HG02840 (cell line): ENCODE measurements around the gene ARHGDIB.

Experiments used
- ATAC-seq: cut with Tn5 transposase; IDR thresholded peaks from one replicate; pipeline ENCODE4 v1.9.1; 2021; ENCODE audit warnings: mild to moderate bottlenecking, moderate library complexity, moderate number of reproducible peaks; ENCODE audit not compliant: unreplicated experiment, low FRiP score

Gene ARHGDIB

GRCh38 chr12:14936224-14936861 lies 25.1 kb downstream of the ARHGDIB start:
- no peak for ATAC-seq

DNA sequence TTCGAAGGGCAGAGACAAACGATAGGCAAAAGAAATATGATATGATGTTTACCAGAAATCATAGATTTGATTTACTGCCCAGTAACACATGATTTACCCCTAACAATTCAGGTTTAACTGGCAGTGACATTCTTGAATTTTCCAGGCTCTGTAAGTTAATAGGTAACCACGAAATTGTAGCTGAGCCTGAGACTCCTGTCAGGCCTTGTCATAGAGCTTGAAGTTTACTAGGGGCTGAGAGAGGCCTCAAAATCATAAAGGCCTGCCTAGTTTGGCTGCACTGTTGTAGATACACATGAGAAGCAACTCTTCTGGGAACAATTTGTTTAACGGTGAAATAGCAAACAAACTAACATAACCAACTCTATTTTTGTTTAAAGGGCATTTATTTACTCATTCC lies 26.4 kb downstream of the ARHGDIB start:
- ATAC-seq, result no peak

DNA sequence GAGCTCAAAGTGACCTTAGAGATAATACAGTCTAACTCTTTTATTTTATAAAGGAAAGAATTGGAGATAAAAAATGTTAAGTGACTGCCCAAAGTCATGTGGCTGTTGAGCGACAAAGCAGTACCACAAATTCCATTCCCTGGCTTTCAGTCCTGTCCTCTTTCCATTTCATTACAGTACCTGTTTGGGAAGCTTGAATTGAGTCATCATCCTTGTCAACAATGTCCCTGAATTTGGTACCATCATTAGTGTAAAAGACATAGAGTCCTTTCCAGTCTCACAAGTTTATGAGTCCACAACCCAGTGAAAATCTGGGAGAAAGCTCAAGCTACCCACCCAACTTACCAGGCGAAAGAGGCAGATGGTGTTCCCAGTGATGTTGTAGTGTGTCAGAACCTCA lies 26.9 kb downstream of the ARHGDIB start:
- ATAC-seq, result no peak

- ATAC-seq, result no peak
Observed at GRCh38 chr12:14931791-14932560, 29.4 kb downstream of the ARHGDIB start.

DNA sequence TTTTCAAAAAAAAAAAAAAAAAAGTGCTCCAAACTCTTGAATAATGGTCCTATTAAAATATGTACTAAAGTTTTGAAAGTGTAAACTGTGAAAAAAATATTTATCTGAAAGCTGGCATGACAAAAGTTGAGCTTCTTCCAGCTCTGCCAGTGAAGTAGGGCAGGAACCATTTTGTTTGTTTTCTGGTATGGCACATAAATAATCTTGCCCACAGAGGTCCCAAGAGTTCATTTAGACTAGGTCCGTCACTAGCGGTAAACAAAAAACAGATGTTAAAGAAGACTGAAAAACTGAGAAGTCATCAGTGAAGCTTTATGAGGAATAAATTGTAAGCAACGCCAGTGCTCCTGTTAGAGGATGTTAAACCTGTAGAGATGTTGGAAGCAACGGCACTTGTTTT lies 30.0 kb downstream of the ARHGDIB start:
- no peak for ATAC-seq

GRCh38 chr12:14930299-14930698 lies 31.1 kb downstream of the ARHGDIB start:
- ATAC-seq, result no peak

DNA sequence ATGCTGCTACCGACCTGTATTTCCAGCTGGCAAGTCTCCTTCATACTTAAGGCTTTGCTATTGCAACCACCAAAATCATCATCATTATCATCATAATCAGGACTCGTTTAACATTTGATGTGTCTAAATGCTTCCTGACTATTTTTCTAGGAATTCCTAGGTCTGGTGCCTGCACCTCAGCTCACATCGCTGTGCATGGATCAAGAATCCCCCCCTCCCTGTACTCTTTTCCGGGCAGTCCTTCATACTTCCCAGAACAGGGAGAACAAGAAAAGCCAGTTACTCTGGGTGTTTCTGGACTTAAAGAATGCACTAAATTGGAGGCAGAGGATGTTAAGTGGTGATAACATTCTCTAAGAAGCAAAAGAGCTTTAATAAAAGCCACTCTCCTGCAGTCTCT lies 32.5 kb downstream of the ARHGDIB start:
- ATAC-seq, result no peak

DNA sequence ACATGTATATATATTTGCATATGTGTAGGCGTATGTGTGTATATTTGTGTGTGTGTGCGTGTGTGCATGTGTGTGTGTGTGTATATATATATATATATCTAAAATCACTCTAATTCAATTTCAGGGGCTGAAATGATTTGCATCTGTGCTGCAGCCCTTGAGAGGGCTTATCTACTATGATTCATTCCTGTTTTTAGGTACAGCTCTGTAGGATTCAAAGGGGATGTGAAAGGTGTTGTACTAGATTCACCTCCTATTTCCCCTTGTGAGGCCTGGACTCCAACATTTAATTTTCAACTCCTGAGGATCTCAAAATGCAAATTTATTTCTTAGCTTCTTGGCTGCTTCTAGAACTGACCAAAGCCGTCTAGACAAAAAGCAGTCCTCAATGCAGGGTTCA lies 34.1 kb downstream of the ARHGDIB start:
- no peak for ATAC-seq

GRCh38 chr12:14924541-14924940 lies 36.9 kb downstream of the ARHGDIB start:
- ATAC-seq, result no peak

DNA sequence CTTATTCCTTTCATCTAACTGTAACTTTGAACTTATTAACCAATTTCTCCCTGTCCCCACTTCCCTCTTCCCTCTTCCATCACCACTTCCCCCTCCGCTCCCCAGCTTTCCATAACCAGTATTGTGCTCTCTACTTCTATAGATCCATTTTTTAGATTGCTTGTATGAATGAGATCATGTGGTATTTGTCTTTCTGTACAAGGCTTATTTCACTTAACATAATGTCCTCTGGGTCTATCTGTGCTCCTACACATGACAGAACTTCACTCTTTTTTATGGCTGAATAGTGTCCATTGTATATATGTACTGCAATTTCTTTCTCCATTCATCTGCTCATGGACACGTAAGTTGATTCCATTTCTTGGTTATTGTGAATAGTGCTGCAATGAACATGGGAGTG lies 37.5 kb downstream of the ARHGDIB start:
- ATAC-seq, result no peak

DNA sequence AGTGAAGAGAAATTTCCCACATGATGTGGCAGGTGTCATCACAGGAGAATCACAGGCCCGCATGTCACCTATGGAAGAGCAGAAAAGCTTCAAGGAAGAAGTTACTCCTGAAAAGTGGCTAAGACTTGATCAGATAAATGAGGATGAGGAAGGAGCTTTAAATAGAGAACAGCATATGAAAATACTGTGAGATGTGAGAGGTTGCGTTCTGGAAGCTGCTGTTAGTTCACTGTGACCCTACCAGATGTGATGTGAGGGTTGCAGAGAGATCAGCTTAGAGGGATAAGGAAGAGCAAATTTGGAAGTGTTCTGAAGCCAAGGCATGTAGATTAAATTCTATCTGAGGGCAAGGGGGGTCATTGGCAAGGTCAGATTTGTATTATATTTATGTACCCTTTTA lies 40.2 kb downstream of the ARHGDIB start:
- no peak for ATAC-seq

DNA sequence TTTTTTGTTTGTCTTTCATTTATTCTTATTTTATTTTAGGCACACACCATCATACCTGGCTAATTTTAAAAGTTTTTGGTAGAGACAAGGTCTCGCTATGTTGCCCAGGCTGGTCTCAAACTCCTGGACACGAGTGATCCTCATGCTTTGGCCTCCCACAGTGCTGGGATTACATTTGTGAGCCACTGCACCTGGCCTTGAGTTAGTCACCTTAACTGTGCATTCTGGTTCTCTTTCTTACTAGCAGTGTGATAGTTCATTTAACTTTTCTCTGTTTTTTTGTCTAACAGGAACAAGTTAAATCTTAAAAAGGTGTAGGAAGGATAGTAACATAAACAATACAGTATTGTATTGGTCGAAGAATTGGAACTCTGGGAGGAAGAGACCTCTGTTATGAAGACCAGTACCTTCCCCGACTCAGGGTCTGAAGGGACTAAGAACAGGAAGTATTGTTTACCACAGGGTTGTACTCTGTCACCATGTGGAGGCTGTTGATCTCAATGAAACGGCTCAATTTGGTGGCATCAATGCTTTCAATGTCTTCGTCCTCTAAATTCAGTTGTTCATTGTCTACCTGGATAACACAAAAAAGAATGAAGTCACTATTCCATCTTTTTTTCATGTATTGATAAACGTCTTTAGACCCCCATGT lies 40.8 kb downstream of the ARHGDIB start:
- no peak for ATAC-seq

DNA sequence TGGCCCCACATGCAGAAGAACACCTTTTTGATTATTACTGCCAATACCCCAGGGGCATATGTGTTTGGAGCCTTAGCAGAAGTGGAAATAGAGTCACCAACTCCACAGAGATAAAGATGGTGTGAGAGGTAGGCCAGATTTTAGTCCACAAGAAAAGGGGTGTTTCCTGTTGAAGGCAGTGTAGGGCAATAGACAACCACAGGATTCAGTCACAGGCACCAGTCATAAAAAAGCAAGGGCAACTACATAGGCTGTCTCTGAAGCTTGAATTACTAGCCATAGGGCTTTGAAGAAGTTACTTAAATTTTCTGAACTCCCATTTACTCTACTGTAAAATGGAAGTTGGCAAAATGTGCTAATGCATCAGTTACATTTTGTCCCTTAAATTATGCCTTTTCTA lies 41.9 kb downstream of the ARHGDIB start:
- ATAC-seq, result no peak

DNA sequence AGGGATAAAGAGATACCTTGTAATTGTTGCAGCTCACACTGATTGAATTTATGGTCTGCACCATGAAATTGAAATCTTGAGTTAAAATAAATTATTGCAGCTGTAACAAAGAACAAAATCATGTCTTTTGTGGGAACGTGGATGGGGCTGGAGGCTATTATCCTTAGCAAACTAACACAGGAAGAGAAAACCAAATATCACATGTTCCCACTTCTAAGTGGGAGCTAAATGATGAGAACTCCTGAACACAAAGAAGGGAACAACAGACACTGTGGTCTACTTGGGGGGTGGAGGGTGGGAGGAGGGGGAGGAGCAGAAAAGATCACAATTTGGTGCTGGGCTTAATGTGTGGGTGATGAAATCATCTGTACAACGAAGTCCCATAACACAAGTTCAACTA lies 45.7 kb downstream of the ARHGDIB start:
- no peak for ATAC-seq

GRCh38 chr12:14913381-14913781 lies 48.0 kb downstream of the ARHGDIB start:
- ATAC-seq, result no peak

- ATAC-seq, result no peak
Observed at GRCh38 chr12:14911131-14911530, 50.3 kb downstream of the ARHGDIB start.

DNA sequence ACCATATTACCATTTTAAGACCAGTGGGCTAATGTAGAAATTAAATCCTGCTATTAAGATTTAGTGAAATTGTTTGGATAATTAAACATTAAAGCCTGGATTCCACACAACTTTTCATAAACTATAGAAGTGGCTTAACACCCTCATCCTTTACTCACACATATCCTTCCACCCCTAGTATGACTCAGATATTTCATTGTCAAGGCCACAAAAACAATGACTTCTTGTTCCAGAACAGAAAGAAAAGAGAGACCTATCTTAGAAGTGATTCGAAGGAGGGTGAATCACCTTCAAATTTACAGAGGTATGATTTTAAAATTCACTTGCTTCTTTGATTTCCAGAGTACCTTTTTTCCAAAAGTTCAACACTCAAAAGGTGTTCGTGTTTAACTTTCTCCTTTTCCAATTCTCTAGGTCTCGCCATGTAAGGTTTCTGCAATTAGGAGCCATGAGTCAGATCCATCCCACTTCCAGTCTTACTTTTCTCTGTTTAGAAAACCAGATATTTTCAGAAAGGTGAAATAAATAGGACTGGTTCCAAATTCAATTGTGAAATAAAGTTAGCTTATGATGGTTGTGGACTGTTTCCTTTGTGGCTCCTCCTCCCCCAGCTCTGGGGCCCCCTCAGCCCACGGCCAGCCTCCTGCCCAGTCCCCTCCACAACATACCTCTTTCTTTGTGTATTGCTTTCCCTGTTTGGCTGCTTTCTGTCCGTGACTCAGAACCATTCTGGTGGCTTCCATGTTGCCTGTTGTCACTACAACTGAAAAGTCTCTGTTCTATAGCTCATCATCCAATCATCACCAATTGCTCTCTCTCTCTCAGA lies 51.1 kb downstream of the ARHGDIB start:
- no peak for ATAC-seq

GRCh38 chr12:14907953-14908352 lies 53.4 kb downstream of the ARHGDIB start:
- ATAC-seq, result no peak

- no peak for ATAC-seq
Observed at GRCh38 chr12:14906114-14906513, 55.3 kb downstream of the ARHGDIB start.

GRCh38 chr12:14905269-14906004 lies 56.0 kb downstream of the ARHGDIB start:
- ATAC-seq, result no peak
